Measurements from ENCODE around the gene TMEM250. TPM values are rescaled to one million over a fixed set of nuclear protein-coding genes. Genes with fewer than 3 reads are reported as not detected.

Gene TMEM250
- total RNA-seq, 1 donor from 2014 or later = 64.8 TPM

DNA sequence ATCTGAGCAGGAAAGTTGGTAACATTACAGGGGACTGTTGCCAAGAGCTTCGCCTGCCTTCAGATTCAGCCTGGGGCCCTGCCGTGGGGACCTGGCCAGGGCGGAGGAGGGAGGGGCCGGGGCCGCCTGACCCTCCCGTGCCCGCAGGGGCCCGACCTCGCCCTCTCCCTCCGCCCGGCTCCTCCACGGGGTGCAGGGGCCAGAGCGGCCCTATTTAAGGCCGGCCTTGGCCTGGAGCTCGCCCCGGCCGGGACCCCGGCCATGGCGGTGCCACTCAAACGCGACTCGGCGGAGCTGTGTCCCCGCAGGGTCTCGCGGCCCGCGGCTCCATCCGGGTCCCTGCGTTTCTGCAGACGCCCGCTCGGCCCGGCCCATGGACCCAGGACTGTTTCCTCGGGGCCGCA is 757 bp downstream of the TMEM250 start:
- H3K4me3 ChIP-seq (ENCODE audit: low read depth, low read length) = peak overlapping the region; percentile 82
- no peaks in the 10 kb centered on the region for H3K27me3 ChIP-seq (ENCODE audit: control insufficient read depth, insufficient read depth, low read length)
- H3K36me3 ChIP-seq (ENCODE audit: control insufficient read depth, insufficient read depth, low read length) = no peaks in the 10 kb centered on the region
- DNase-seq (ENCODE audit: low read depth) = no peak
- no peak for TF ChIP-seq CTCF (IDR thresholded peaks at IDR 0.05; ENCODE audit: insufficient read depth, low read length, poor library complexity, severe bottlenecking)

DNA sequence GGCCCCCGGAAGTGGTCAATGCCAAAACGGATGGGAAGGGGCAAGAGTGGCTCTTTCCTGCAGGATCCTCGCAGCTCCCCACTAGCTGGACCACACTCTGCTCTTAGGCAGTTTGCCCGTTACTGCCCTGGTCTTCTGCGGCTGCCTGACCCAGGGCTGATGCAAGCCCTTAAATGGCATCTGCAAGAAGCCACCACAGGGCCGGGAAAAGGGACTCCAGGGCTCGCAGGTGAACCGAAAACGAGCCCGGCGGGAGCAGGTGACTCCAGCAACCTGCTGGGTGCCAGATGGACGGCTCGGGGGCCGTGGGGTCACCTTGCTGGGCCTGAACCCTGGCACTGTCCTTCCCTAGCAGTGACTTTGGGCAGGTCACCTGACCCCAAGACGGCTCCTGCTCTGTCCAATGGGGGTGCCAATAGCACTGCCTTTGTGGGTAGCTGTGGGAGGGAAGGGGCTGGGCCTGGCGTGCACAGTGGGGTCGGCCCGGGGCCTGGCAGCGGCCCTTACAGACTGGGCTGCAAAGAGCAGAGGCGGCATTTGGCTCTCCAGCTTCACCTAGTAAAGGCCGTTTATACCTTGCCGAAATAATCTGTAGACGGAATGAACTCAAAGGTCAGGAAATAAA is 1.3 kb downstream of the TMEM250 start:
- TF ChIP-seq CTCF (IDR thresholded peaks at IDR 0.05; ENCODE audit: insufficient read depth, low read length, poor library complexity, severe bottlenecking) = no peak
- peak overlapping the region; percentile 82 for H3K4me3 ChIP-seq (ENCODE audit: low read depth, low read length)
- DNase-seq (ENCODE audit: low read depth) = no peak
- no peaks in the 10 kb centered on the region for H3K27me3 ChIP-seq (ENCODE audit: control insufficient read depth, insufficient read depth, low read length)
- H3K36me3 ChIP-seq (ENCODE audit: control insufficient read depth, insufficient read depth, low read length) = no peaks in the 10 kb centered on the region

- Histone ChIP-seq H3K36me3 (ENCODE audit: control insufficient read depth, insufficient read depth, low read length) (no peaks in the 10 kb centered on the region), H3K27me3 (ENCODE audit: control insufficient read depth, insufficient read depth, low read length) (no peaks in the 10 kb centered on the region), H3K4me3 (ENCODE audit: low read depth, low read length) (no peak overlapping the region)
- TF ChIP-seq CTCF (IDR thresholded peaks at IDR 0.05; ENCODE audit: insufficient read depth, low read length, poor library complexity, severe bottlenecking) = no peak
- no peak for DNase-seq (ENCODE audit: low read depth)
Measured at GRCh38 chr9:136116360-136117098, 2.1 kb downstream of the TMEM250 start.

GRCh38 chr9:136115641-136116359 is 2.9 kb downstream of the TMEM250 start:
- TF ChIP-seq CTCF (IDR thresholded peaks at IDR 0.05; ENCODE audit: insufficient read depth, low read length, poor library complexity, severe bottlenecking) = no peak
- H3K36me3 ChIP-seq (ENCODE audit: control insufficient read depth, insufficient read depth, low read length) = no peaks in the 10 kb centered on the region
- DNase-seq (ENCODE audit: low read depth) = no peak
- H3K4me3 ChIP-seq (ENCODE audit: low read depth, low read length) = no peak overlapping the region
- no peaks in the 10 kb centered on the region for H3K27me3 ChIP-seq (ENCODE audit: control insufficient read depth, insufficient read depth, low read length)

DNA sequence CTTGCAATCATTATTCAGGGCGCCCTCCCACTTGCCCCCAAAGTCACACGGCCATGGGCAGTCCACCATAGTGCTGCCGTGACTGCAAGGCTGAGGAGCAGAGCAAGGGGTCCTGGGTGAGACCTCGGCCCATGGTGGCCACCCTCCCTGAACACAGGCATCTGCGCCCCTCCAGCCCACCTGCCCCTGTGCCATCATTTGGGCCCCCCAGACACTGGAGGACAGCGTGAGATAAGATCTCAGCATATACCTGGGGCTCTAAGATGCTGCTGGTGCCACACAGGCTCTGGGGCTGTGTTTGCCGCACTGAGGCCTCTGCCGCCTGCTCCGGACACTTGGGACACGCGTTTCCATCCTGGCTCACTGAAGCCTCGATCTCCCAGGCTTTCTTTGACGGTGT is 3.5 kb downstream of the TMEM250 start:
- TF ChIP-seq CTCF (IDR thresholded peaks at IDR 0.05; ENCODE audit: insufficient read depth, low read length, poor library complexity, severe bottlenecking) = no peak
- H3K36me3 ChIP-seq (ENCODE audit: control insufficient read depth, insufficient read depth, low read length) = no peaks in the 10 kb centered on the region
- no peak for DNase-seq (ENCODE audit: low read depth)
- no peak overlapping the region for H3K4me3 ChIP-seq (ENCODE audit: low read depth, low read length)
- H3K27me3 ChIP-seq (ENCODE audit: control insufficient read depth, insufficient read depth, low read length) = no peaks in the 10 kb centered on the region

Data from kidney epithelial cell (primary cell).